Fibroblast of peridontal ligament (primary cell): Measurements from ENCODE around the gene HCN2.

Source experiments
- DNase-seq: peaks from one replicate; pipeline ENCODE4 v3.0.0-alpha.2; 2010; ENCODE audit errors: extremely low read depth

HCN2 gene

DNA sequence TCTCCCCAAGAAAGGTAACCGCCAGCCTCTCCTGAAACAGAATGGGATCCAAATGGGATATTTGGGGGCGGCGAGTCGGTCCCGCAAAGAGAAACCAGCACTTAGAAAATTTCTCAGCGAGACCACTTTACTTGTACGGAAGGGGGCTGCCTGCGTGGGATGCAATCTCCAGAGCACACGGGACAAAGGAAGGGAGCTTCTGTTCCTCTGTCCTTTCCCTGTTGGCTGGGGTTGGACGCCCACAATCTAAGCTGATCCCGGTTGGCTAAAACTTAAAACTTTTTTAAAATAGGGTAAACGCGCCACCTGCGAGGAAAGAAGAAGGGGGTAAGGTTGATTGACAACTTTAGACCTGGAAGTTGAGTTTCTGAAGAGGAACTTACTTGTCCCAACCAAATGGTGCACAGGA, 18.1 kb upstream of the HCN2 start:
- peak; percentile 39 for DNase-seq

DNA sequence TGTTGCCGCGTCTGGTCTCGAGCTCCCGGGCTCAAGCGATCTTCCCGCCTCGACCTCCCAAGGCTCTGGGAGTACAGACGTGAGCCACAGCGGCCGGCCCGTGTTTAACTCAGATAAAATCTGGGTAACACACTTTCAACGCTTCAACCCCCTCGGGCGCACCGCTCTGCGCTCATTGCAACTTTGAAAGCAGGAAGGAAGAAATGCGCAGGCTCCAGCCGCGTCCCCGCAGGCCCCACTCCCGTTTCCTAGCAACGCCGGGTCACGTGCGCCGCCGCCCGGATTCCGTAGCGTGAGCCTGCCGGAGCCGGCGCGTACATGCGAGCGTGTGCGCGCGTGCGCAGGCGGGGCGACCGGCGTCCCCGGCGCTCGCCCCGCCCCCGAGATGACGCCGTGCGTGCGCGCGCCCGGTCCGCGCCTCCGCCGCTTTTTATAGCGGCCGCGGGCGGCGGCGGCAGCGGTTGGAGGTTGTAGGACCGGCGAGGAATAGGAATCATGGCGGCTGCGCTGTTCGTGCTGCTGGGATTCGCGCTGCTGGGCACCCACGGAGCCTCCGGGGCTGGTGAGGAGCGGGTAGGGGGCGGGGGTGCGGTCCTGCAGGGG, 17.4 kb upstream of the HCN2 start, which contains the start of gene BSG:
BSG (plus strand) TSS at position 457 of the 603 bp plus-strand sequence; CDS start at position 496, 39 bp downstream.
- peak; percentile 95 for DNase-seq

GRCh38 chr19:572743-573518, 16.8 kb upstream of the HCN2 start:
- peak; percentile 61 for DNase-seq

DNA sequence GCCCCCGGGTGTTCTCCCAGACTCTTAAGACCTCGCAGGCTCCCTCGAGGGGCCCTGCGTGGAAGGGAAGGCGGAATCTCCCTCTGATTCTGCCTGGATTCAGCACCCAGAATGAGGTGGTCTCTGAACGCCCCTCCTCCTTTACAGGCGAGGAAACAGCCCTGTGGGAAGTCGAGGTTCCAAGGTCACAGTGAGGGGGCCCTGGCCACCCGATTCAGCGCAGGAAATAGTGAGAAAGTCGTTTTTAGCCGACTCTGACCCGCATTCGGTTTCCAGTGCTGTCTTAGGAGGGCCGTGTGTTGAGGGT, 16.2 kb upstream of the HCN2 start:
- no peak for DNase-seq

DNA sequence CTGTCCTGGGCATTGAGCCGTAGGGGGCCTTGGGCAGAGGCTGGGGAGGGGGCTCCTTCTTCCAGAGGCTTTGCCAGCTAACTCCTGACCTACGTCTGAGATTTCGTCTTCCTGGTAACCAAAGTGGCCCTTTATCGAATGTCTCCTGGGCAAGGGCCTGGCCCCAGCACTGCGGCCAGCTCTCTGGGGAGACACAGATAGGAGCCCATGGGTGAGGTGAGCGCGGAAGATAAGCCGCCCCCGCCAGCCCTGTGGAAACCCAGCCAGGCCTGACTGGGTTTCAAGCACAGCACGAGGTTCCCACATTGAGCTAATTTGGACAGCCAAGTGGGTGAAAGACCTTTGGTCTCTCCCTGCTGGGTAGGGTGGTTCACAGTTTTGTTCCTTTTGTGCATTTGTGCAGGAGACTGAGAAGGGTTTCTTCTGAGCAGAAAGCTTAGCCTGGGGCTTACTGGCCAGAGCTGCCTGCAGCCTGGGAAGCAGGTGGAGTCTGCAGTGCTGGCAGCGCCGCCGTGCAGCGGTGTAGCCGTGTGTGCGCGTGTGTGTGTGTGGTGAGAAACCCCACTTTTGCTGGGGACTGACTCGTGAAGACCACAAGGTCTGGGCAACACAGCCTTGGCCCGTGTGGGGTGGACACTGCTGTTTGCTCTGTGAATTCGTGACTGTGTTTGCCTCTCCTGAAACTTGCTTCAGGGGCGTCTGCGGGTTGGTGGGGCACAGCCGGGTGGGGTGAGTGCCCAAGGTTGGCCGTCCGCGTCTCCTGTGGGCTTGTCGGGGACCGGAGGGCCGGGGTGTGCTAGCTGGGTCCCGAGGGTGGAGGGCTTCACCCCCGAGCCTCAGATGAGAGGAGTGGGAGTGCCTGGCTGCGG, 14.8 kb upstream of the HCN2 start:
- peak; percentile 40 for DNase-seq

DNA sequence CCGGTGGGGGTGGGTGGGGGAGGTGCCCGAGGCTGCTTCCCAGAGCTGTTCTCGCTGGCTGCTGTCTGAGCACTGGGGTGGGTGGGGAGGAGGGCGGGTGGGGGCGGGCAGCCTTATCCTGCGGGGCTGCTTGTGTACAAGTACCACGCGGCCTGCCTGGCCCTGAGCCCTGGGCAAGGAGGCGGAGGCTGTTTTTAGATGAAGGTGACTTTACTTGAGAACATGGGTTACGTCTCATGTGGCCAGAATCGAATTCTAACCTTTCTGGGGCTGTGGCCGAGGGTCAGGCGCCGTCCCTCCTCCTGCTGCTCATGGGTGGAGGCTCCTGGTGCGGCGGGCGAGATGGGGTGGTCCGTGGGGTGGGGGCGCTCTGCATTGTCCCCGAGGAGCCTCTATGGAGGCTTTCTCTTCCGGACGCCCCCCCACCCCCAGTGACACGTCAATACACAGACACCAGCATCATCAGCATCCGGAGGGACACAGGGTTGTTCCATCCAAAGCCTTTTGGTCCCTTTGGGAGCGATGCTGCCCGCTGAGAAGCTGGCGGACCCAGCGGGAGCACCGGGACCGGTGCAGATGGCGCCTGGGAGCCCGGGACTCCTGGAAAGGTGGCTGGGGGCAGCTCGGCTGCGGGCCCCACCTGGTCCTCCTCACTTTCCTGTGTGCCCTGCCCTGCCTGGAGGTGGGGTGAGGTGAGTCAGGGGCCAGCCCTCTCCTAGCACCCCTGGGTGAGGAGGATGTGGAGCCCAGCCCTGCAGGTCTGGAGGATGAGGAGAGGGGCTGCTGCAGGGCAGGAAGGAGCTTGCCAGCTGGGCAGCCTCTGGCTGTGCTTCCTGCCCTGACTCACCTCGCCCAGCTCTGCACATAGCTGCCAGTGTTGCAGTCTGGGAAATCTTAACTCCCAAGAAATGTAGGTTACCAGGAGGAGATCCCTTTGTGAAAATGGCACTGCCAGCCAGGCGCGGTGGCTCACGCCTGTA, 13.9 kb upstream of the HCN2 start:
- DNase-seq, result peak; percentile 29

DNA sequence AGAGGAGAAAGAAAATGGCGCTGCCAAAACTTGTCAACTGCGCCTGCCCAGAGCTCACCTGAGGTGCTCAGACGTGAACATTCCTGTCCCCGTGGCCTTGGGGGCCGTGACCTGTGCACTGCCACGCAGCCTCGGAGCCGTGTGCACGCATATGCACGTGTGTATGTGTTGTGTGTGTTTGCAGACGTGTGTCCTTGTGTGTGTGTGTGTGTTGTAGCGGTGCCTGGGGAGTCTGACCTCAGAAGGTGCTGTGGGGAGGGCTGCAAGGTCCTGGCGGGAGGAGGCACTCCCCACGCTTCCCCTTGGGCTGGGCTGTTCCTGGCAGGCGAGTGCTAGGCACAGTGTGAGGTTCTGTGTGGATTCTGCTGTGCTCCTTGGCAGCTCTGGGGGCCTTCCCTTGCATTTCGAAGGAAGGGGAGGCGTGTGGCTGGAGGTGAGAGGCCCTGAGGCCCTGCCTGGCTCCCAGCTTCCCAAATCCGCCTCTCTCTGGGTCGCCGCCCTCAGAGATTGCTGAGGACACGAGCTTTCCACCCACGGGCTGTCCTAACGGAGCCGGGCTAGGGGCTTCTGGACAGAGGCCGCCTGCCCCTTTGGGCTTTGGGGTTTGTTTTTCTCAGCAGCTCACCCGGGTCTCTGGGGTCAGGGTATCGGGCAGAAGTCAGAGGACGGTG, 12.8 kb upstream of the HCN2 start:
- no peak for DNase-seq

- no peak for DNase-seq
Observed at GRCh38 chr19:577439-578392, 12.0 kb upstream of the HCN2 start.

DNA sequence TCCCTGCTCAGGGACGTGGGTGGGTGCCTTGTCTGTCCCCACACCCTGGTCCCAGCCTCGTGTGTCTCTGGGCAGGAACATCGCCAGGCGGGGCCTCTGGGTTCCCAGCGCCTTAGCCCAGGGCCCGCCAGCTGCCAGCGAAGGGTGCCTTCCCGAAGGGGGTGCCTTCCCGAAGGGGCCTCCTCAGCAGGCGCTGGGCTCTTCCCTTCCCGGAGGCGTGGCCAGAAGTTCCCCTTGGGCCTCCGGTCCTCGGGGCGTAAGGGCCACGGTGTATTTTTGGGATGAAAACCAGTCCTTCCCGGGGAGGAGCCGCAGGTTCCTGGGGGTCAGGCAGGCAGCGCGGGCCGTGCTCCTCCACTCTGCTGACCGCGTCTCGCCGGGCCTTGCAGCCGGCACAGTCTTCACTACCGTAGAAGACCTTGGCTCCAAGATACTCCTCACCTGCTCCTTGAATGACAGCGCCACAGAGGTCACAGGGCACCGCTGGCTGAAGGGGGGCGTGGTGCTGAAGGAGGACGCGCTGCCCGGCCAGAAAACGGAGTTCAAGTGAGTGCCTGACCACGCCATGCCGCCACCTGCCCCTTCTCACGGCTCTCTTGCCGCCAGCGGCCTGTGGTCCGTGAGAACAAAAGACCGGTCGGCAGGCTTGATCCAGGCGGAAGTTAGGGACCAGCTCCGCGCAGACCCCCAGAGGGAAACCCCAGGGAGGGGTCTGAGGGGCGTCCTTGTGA, 10.4 kb upstream of the HCN2 start:
- DNase-seq, result no peak

DNA sequence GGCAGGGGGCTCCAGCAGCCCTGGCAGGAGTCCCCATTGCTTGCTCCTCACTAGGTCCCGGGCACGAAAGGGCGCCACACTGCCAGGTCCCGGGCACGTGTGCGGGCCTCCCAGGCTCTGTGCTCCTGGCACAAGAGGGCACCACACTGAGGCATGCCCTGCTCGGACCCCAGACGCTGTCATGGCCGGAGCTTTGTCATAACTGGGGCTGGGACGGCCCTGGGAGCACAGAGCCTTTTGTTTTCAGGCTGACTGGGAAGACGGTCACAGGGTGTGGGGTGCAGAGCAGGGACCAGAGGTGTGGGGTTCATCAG, 9.9 kb upstream of the HCN2 start:
- DNase-seq, result no peak

GRCh38 chr19:580274-580835, 9.3 kb upstream of the HCN2 start:
- no peak for DNase-seq

- DNase-seq, result no peak
Observed at GRCh38 chr19:581399-582111, 8.1 kb upstream of the HCN2 start.

DNA sequence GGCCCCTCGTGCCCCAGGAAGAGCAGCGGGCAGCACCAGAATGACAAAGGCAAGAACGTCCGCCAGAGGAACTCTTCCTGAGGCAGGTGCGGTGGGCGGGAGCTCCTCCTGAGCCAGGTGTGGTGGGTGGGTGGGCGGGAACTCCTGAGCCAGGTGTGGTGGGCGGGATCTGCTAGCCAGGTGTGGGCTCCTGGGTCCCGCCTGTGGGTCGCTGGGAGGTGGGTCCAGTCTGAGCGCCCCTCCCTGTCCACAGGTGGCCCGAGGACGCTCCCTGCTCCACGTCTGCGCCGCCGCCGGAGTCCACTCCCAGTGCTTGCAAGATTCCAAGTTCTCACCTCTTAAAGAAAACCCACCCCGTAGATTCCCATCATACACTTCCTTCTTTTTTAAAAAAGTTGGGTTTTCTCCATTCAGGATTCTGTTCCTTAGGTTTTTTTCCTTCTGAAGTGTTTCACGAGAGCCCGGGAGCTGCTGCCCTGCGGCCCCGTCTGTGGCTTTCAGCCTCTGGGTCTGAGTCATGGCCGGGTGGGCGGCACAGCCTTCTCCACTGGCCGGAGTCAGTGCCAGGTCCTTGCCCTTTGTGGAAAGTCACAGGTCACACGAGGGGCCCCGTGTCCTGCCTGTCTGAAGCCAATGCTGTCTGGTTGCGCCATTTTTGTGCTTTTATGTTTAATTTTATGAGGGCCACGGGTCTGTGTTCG, 7.0 kb upstream of the HCN2 start:
- peak; percentile 39 for DNase-seq

DNA sequence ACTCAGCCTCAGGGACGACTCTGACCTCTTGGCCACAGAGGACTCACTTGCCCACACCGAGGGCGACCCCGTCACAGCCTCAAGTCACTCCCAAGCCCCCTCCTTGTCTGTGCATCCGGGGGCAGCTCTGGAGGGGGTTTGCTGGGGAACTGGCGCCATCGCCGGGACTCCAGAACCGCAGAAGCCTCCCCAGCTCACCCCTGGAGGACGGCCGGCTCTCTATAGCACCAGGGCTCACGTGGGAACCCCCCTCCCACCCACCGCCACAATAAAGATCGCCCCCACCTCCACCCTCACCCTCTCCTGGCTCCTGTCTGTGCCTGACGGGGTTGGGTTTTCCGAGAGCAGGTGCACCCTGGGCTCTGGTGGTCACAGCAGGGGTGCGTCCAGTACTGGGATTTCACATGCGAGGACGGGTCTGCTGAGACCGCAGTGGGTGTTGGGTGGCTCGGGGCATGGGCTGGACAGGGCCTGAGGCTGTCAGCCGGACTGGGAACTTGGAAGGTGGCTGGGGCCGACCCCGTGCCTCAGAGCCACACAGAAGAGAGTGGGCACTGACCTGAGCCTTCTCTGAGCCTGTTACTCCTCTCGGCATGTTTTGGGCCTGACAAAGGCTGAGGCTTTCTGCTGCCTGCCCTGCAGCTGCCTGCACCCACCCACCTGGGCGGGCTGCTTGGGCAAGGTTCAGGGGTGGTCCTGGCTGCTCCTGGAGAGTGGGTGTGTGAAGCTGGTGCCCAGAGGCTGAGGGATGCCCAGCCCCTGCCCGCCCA, 6.3 kb upstream of the HCN2 start:
- DNase-seq, result no peak

DNA sequence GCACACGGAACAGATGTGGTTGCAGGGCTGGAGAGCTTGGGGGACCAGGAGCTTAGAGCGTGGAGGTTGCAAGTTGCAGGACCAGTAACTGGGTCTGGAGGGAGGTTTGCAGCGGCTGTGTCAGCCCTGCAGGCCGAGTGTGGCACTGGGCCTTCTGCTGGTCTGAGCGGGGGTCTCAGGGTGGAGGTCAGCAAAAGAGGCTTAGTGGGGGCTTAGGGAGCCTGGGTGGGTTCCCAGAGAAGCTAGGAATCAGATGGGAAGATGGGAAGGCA, 5.8 kb upstream of the HCN2 start:
- DNase-seq, result no peak

DNA sequence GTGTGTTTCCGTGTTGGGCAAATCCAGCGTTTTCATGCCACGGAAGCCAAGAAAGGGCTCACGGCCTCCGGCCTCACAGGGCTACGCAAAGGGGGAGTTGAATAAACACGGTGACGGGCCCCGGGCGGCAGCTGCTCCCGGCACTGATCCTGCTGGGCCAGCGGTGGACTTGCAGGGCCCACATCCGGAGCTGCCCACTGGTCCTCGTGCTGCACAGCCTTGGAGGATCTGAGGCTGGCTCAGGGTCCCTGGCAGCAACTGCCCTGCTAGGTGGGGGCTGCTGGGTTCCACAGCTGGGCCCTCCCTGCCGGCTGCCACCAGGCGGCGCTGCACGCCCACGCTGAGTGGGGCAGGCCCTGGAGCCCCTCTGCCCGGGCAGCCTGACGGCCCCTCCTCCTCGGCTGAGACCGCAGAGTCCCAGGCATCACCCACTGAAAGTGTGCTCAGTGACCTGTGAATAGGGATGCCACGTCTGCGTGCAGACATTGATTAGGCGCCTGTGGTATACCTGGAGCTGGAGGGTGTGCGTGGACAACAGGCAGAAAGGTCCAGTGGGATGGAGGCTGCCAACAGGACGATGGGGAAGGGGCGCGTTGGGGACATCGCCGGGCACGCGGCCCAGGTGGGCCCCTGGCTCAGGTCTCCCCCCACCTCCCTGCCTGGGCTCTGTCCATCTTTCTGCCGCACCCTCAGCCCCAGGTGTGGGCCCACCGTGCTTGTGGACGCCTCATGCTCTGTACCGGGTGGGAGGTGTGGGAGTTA, 5.3 kb upstream of the HCN2 start:
- DNase-seq, result peak; percentile 21
